Heart left ventricle (tissue), 16 donors: ENCODE data around the gene DPYSL3. TPM values are rescaled to one million over a fixed set of nuclear protein-coding genes. Genes with fewer than 3 reads are reported as not detected.

ENCODE experiments used
- ATAC-seq, 4 donors: fragments of 200-7000 bp; cut with Tn5 transposase; one replicate each; pipeline ENCODE4 v1.9.1; 2020 to 2022; ENCODE audit warnings: moderate library complexity in 4 of 4, mild to moderate bottlenecking in 3 of 4, moderate number of reproducible peaks in 1 of 4
- DNase-seq, 5 donors: peaks; one replicate each; pipeline ENCODE4 v3.0.0-alpha.2; 2020
- H3K27ac ChIP-seq, 12 donors: fragments of 200-600 bp; sonication (generic) in 4 of 12; one replicate each; pipeline versions ENCODE4 v1.5.0 to v1.8.0; 2016 to 2022; ENCODE audit warnings: mild to moderate bottlenecking in 2 of 12
- H3K27me3 ChIP-seq, 9 donors: fragments of 200-600 bp; sonication (generic) in 2 of 9; one replicate each; pipeline versions ENCODE4 v1.5.1 to v1.8.0; 2016 to 2022; ENCODE audit warnings: mild to moderate bottlenecking in 3 of 9
- H3K36me3 ChIP-seq, 9 donors: fragments of 200-600 bp; sonication (generic) in 2 of 9; one replicate each; pipeline versions ENCODE4 v1.5.0 to v1.8.0; 2018 to 2022; ENCODE audit warnings: mild to moderate bottlenecking in 2 of 9
- H3K4me1 ChIP-seq, 12 donors: fragments of 200-600 bp; sonication (generic) in 4 of 12; one replicate each; pipeline versions ENCODE4 v1.5.0 to v1.8.0; 2016 to 2022; ENCODE audit warnings: mild to moderate bottlenecking in 3 of 12
- H3K4me3 ChIP-seq, 12 donors: fragments of 200-600 bp; sonication (generic) in 4 of 12; one replicate each; pipeline versions ENCODE4 v1.5.0 to v1.8.0; 2017 to 2022; ENCODE audit warnings: mild to moderate bottlenecking in 9 of 12, moderate library complexity in 4 of 12
- H3K9me3 ChIP-seq, 12 donors: fragments of 200-600 bp; sonication (generic) in 4 of 12; one replicate each; pipeline versions ENCODE4 v1.5.0 to v1.8.0; 2016 to 2022; ENCODE audit warnings: mild to moderate bottlenecking in 1 of 12
- CTCF ChIP-seq, 12 donors: fragments of 200-600 bp; sonication (generic) in 4 of 12; IDR thresholded peaks; one replicate each; pipeline versions ENCODE4 v1.5.0 to v1.8.0; 2018 to 2022; ENCODE audit warnings: antibody characterized with exemption in 12 of 12, mild to moderate bottlenecking in 5 of 12
- POLR2A ChIP-seq, 2 donors: fragments of 450-650 bp; IDR thresholded peaks; one replicate each; pipeline ENCODE4 v1.6.1; 2017; ENCODE audit warnings: antibody characterized with exemption in 2 of 2, mild to moderate bottlenecking in 2 of 2, moderate library complexity in 2 of 2
- WGBS, 4 donors: extraction: QIAGEN DNeasy Blood & Tissue Kit in 2 of 4; methylation state at CpG; one replicate each; pipeline versions ENCODE4 v1.1.5 to v1.1.7; 2013 to 2018; 5-methylcytosine and 5-hydroxymethylcytosine counted together
- intact Hi-C, 10 donors: fragments of 100-400 bp; cut with DNase I; formaldehyde crosslinking; loops; one replicate each; pipeline versions ENCODE4 v1.11.1 to v1.14.2; 2022
- polyA plus RNA-seq, 2 donors: library from polyadenylated mRNA; stranded (reverse); fragments of 200-250 nt; gene quantifications; one replicate each; pipeline ENCODE4 v1.2.3, GENCODE V29; 2013
- total RNA-seq, 9 donors: library from RNA; depleted of rRNA in 2 of 9; stranded (reverse); fragments of >200 nt in 2 of 9; fragmentation: NEBNext Ultra II Directional in 3 of 9; extraction: Animal tissue kit (Norgen Biotek cat#: 25700) in 3 of 9; gene quantifications; one replicate each; pipeline versions ENCODE4 v1.1.0 to v1.2.4, GENCODE V29; 2016 to 2023
- donor health status: ischemic (EF 13 %, LVEDD 7.1; RV severe dilation, severe dysfunction).
- donor health status: healthy with polysubstance abuse.
- donor health status: DM: no; HTN: yes; CAD: no.
- donor health status: DM: no; HTN: no; CAD: no.
- donor health status: ischemic (EF 25% LVEDD 6.9; RV normal size, moderate dysfunction).
- donor health status: ischemic (EF 25% LVEDD 5.7; RV mildly dilated, moderate dysfunction).
- donor health status: healthy.
- donor health status: DM: yes; HTN: yes; CAD: no.
- donor health status: ischemic (EF 35%, LVEDD 5.7; RV mildly dilated, moderate dysfunction).
- donor health status: nonischemic (EF 11% LVEDD 7.7; RV severe dilation, severe dysfunction).
- donor health status: DM: yes; HTN: yes; CAD: no.
- donor health status: PGD.
- donor health status: ischemic (EF 29% LVEDD 5.4; RV normal size, mild dysfunction).
- donor health status: nonischemic (EF 23%, LVEDD 6.1; RV moderate dilation, normal function).

Gene DPYSL3
- total and polyA plus RNA-seq, 11 donors, result 7.9 to 54.7 (median 20.6) TPM

- Histone ChIP-seq H3K36me3 (no peaks in the 10 kb centered on the region), H3K27ac (peak overlapping the region in 1 of 12 donors; percentile 80), H3K9me3 (no peaks in the 10 kb centered on the region), H3K4me1 (peaks cover 0 to 57% (median 15%) of the 10 kb centered on the region in 12 donors), H3K27me3 (no peaks in the 10 kb centered on the region), H3K4me3 (no peak overlapping the region)
- WGBS, 4 donors, result 44 to 51% (median 46%) methylated on average over 4 of the region's 4 CpGs
- DNase-seq, result no peak
- no peak for TF ChIP-seq CTCF (IDR thresholded peaks at IDR 0.05)
- no peak for TF ChIP-seq POLR2A (IDR thresholded peaks at IDR 0.05)
- ATAC-seq, result no peak
- intact Hi-C loops, result no loop called here
Observed at GRCh38 chr5:147432323-147432722, 77.5 kb downstream of the DPYSL3 start.

GRCh38 chr5:147431586-147431985, 78.3 kb downstream of the DPYSL3 start:
- Histone ChIP-seq H3K9me3 (no peaks in the 10 kb centered on the region), H3K27ac (peak overlapping the region in 1 of 12 donors; percentile 80), H3K4me3 (no peak overlapping the region), H3K27me3 (no peaks in the 10 kb centered on the region), H3K36me3 (no peaks in the 10 kb centered on the region), H3K4me1 (peaks cover 0 to 58% (median 14%) of the 10 kb centered on the region in 12 donors)
- WGBS, 4 donors, result 63 to 71% (median 66%) methylated on average over 3 of the region's 3 CpGs
- TF ChIP-seq CTCF (IDR thresholded peaks at IDR 0.05) (no peak), POLR2A (IDR thresholded peaks at IDR 0.05) (no peak)
- DNase-seq, result no peak
- ATAC-seq, result no peak
- intact Hi-C loops, result no loop called here

GRCh38 chr5:147430628-147431027, 79.2 kb downstream of the DPYSL3 start:
- no peak for DNase-seq
- H3K4me1 ChIP-seq, result peaks cover 0 to 51% (median 10%) of the 10 kb centered on the region in 12 donors

More at GRCh38 chr5:147430628-147431027, 79.2 kb downstream of the DPYSL3 start:
- intact Hi-C loops, result no loop called here
- no peak for ATAC-seq
- Histone ChIP-seq H3K9me3 (no peaks in the 10 kb centered on the region), H3K36me3 (no peaks in the 10 kb centered on the region), H3K27me3 (no peaks in the 10 kb centered on the region), H3K27ac (peak overlapping the region in 1 of 12 donors; percentile 80), H3K4me3 (no peak overlapping the region)
- TF ChIP-seq POLR2A (IDR thresholded peaks at IDR 0.05) (no peak), CTCF (IDR thresholded peaks at IDR 0.05) (no peak)
- 86 to 94% (median 89%) methylated on average over 2 of the region's 2 CpGs for WGBS, 4 donors
